HG03095 (cell line): ENCODE data around the gene LSP1.
A peak's percentile ranks its signal among the peaks of the same experiment; 100 is the strongest.
"Not testable (repeated sequence)": the region's sequence is repeated elsewhere in the genome, so short reads cannot be mapped to it uniquely, and the experiment has no call there.

Experiments
- ATAC-seq: cut with Tn5 transposase; IDR thresholded peaks from one replicate; pipeline ENCODE4 v1.9.1; 2021; ENCODE audit warnings: moderate library complexity; ENCODE audit not compliant: unreplicated experiment

LSP1 gene

DNA sequence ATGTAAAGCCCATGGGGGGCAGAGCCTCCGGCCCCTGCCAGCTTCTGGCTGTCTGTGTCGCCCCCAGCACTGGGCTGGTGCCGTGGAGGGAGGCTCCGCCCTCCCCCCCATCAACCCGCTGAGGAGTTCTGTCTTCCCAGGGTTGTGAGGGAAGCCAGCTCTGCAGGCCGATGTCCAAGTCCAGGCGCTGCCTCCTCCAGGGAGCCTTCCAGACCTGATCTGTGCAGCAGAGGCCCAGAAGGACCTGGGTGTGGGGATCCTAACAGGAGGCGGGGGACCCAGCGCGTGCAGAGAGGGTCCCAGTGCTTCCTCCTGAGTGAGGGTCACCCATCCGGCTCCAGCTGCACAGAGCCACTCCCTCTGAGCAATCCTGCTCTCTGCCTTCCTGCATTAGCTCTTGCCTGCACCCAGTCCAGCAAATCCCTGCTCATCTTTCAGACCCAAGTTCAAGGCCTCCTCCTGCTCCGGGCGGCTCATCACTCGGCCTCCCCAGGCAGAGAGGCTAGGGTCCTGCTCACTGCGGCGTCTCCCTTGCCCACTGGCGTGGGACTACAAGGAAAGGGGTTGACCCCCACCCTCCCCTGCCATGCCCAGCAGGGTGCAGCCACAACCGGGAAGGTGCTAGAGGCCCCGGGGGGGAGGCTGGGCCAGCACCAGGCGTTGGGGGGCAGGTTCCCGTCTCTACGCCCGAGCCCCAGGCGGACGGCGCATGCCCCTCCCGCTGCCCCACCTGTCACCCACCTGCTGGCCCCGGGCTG is 22.4 kb downstream of the LSP1 start:
- ATAC-seq: no peak

DNA sequence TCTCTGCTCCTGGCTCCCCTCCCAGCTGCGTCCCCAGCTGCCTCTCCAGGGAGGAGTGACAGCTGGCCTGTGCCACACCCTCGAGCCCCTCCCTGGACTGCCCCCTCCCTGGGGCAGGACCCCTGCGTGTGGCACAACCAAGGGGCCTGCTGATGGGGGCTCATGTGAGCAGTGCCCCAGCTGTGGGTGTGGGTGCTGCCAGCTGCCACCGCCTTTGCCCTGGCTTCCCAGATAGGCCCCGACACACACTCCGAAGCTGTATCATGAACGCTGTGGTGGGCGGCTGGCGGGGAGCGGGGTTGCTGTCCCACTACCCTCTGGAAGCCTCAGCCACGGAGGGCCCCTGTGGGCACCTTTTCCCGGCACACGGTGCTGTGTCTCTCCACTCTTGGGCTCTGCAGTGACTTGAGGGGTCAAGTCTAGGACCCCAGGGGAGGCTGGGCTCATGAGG is 23.0 kb downstream of the LSP1 start:
- not testable (repeated sequence) for ATAC-seq

DNA sequence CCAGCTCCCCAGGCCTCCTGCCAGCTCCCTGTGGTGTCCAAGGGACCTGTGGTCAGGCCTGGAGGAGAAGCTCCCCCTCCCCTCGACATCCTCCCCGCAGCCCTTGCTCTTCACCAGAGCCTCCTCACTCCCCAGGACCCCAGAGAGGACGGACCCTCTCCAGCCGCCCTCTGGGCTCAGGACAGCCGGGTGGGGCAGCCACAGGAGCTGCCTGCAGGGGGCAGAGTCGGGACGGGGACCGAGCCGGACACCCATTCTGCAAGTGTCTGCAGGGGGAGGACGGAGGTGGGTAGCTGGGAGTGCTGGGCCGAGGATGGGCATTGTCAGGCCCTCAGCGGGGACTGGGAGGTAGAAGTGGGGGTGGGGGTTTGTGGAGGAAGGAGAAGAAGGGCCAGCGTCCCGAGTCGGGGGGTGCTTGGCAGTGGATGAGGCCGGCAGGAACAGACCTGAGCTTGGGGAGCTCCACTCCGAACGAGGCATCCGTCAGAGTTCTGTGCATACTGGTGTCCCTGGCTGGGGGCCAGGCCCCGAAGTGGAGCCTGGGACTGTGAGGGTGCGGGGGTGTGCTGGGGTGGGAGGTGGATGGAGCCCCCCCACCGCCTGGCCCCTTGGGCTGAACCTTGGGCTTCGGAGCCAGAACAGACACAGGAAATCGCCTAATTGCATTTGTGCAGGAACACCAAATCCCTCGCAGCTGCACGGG is 23.6 kb downstream of the LSP1 start:
- no peak for ATAC-seq

DNA sequence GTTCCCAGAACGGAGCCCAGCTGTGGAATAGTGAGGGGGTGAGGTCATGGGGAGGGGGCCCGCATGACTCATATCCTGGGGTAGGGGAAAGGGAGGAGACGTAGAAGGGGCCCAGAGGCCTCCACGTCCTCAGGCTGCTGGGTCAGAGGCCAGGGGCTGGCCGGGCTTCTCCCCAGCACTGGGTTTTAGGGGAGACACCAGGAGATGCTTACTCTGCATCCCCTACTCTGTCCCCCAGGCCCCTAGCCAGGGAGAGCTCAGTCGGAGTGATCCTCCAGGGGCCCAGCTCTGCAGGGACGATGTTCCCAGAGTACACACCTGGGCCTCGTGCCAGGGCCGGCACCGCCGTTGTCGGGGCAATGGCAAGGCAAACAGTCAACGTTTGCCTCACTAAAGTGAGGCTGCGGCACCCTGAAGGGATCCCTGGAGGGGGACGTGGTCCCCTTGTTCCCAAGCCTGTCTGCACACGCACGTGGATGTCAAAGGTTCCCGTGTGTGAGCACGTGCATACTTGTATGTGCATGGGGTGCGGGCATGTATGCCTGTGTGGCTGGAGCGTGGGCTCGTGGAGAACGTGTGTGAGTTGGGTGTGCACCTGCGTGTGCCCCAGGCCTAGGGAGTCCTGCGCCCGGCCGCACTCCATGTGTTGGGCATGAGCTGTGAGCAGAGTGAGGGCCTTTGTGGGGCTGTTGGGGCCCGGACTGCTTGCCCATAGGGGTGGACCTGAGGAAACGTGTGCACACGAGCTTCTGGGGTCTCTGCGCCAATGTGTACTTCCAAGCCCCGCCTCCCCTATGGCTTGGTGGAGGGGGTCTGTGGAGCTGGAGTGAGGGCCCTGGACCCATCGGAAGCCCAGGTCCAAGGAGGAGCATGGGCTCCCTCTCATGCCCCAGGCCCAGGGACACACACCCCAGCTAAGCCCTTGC is 24.6 kb downstream of the LSP1 start:
- no peak for ATAC-seq

- ATAC-seq: no peak
Measured at GRCh38 chr11:1878137-1879031, 25.5 kb downstream of the LSP1 start.

DNA sequence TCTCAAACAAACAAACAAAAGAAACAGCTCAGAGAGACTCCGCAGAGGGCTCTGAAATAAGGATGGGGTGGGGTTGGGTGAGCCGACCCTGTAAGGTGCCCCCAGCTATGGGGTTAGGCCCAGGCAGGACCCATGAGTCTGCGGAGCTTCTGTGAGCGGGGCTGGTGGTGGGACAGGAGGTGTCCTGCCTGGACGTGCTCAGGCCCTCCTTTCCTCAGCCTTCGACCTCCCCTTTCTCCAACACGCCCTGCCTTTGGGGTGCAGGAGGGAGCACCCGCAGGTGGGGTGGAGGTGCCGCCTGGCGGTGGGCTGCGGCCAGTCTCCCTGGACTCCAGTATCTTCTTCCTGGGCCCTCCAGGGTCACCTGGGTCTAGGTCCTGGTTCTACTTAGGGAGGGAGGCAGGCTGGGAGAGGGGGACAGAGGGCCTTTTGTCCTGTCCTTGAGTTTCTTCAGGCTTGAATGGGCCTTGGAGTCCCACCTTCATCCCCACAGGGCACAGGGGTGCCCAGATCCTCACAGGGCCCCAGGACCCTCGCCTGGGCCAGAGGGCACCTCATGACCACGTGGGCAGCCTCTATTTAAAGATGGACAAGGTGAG is 26.6 kb downstream of the LSP1 start:
- ATAC-seq: no peak

DNA sequence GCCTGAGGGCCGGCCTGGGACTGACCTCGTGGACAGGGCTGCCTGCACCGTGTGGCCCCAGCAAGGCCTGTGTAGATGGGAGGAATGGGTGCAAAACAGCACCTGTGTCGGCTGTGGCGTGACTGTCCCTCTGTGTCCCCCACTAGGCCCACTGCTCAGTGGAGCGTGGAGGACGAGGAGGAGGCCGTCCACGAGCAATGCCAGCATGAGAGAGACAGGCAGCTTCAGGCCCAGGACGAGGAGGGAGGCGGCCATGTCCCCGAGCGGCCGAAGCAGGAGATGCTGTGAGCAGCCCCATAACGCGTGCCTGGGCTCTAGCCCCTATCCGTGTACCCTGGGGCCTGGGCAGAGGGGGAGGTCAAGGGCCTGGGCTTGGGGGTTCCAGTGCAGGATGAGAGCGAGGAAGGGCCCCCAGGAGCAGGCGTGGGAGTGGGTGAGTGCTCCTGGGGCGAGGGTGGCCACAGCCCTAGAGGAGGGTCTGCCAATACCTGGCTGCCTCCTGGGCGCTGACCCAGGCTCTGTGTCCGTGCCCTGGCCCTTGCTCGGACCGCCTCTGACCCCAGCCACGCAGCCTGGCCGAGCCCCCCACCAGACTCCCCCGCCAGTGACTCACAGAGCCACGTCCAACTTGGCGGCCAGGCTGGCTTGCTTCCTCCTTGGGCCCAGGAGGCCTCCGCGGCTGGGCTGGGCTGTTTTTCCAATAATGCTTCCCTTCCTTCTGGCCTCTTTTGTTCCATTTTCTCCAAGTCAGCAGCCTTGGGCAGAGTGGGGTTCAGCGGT is 27.2 kb downstream of the LSP1 start:
- no peak for ATAC-seq

GRCh38 chr11:1880746-1881441 is 28.0 kb downstream of the LSP1 start:
- no peak for ATAC-seq

- ATAC-seq: peak; percentile 31
Measured at GRCh38 chr11:1881442-1882264, 28.8 kb downstream of the LSP1 start.

- ATAC-seq: peak; percentile 58
Measured at GRCh38 chr11:1882265-1883238, 29.7 kb downstream of the LSP1 start.

DNA sequence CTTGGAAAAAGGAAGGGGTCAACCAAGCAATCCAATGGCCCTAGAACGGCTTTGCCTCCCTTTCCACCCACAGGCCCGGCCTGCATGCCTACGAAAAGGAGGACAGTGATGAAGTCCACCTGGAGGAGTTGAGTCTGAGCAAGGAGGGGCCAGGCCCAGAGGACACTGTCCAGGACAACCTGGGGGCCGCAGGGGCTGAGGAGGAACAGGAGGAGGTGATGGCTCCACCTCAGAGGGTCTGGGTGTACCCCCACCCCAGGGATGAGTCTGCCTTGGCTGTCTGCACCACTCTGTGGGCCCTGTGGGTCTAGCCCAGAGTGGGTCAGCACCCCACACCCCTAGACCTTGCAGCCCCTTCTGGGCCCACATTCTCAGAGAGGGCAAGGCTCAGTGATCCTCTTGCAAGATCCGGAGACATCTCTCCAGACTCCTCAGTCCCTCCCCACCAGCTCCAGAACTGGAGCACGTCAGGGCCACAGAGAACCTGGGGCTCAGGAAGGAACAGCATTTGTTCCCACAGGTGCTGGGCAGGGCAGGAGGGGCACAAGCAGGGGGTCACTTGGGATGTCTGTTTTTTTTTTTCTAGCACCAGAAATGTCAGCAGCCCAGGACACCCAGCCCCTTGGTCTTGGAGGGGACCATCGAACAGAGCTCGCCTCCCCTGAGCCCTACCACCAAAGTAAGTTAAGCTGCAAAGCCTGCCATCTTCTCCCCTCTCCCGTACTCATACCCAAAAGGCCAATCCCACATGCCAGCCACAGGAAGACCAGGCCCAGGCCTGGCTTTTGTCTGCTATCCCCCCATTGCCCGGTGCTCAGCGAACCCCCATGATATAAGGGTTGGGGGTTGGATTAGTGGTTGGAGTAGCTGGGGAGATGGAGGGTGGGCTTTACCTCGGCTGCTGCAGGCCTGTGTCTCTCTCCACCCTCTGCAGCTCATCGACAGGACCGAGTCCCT is 30.7 kb downstream of the LSP1 start:
- no peak for ATAC-seq

GRCh38 chr11:1884303-1884700 is 31.4 kb downstream of the LSP1 start:
- ATAC-seq: no peak

DNA sequence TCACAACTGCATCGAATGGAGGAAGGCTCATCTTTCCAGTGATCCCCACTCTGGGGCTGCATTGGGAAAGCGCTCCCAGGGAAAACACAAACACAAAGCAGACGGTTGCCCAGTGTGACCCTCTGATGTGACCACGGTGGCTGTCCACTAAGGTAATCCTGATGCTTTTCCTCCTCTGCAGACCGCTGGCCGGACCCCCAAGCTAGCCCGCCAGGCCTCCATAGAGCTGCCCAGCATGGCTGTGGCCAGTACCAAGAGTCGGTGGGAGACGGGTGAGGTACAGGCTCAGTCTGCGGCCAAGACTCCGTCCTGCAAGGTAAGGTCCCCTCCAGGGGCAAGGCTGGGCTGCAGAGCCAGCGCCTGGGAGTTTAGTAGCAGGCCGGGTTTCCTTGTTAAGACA is 33.7 kb downstream of the LSP1 start:
- ATAC-seq: not testable (repeated sequence)

- ATAC-seq: no peak
Measured at GRCh38 chr11:1887451-1888346, 34.8 kb downstream of the LSP1 start.
